ENCODE results near the gene GAP43. TPM values are rescaled to one million over a fixed set of nuclear protein-coding genes. Genes with fewer than 3 reads are reported as not detected.

GAP43 gene
- total and polyA plus RNA-seq, 12 donors = 0.32 to 23.2 (median 0.74) TPM; not detected in 3

DNA sequence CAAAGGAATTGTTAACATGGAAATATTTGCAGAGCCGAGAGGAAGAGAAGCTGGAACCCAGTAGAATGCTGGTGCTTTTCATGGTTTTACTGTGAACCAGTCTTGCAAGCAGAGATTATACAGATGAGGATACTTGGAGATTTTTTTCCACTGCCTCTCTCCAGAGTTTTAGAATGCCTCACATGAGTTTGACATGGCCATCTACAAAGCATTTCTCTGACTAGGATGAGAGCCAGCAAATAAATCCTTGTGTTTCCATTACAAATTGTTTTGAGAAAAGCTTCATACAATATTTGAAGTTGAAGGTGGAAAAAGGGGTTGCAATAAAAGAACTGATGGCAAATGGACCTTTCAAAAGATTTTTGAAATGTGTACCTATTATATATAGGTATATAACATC lies 45.0 kb upstream of the GAP43 start:
- Histone ChIP-seq H3K9me3 (replicated peaks in 1 of 3) (no peaks in the 10 kb centered on the region), H3K27ac (no peak overlapping the region), H3K4me1 (replicated peaks in 1 of 2) (no peaks in the 10 kb centered on the region), H3K4me3 (no peak overlapping the region), H3K27me3 (no peaks in the 10 kb centered on the region), H3K36me3 (replicated peaks in 1 of 2) (no peaks in the 10 kb centered on the region)
- intact Hi-C loops (cut with DNase I) = no loop called here
- TF ChIP-seq CTCF (IDR thresholded peaks at IDR 0.05) (no peak), POLR2A (IDR thresholded peaks at IDR 0.05) (no peak)
- WGBS, 4 donors = 82 to 89% (median 84%) methylated on average over 1 of the region's 1 CpG
- no peak for DNase-seq

DNA sequence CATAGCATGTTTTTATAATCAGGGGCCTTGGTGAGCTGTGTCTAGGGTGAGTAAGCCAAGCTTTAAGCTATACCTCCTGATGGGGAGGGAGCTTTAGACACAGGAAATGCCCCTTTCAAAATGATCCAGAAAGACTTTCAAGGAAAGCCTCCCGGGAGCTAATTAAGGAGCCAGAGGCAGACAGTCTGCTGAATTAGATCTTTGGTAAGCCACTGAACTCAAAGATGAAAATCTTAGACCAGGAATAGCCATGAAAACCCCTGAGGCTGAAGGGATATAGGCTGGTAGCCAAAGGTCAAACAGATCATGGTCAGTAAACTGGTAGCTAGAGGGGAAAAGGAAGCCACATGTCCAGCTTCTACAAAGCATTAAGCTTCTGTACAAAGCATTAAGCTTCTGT lies 42.7 kb upstream of the GAP43 start:
- 64 to 77% (median 69%) methylated on average over 1 of the region's 1 CpG for WGBS, 4 donors
- no peak overlapping the region for H3K27ac ChIP-seq
- intact Hi-C loops (cut with DNase I) = no loop called here
- no peaks in the 10 kb centered on the region for H3K4me1 ChIP-seq (replicated peaks in 1 of 2)
- no peaks in the 10 kb centered on the region for H3K27me3 ChIP-seq
- H3K36me3 ChIP-seq (replicated peaks in 1 of 2) = no peaks in the 10 kb centered on the region
- TF ChIP-seq POLR2A (IDR thresholded peaks at IDR 0.05) (no peak), CTCF (IDR thresholded peaks at IDR 0.05) (no peak)
- H3K4me3 ChIP-seq = no peak overlapping the region
- H3K9me3 ChIP-seq (replicated peaks in 1 of 3) = no peaks in the 10 kb centered on the region
- DNase-seq = no peak

GRCh38 chr3:115581362-115582135 lies 41.8 kb upstream of the GAP43 start:
- WGBS, 4 donors = 80 to 92% (median 87%) methylated on average over 8 of the region's 8 CpGs
- intact Hi-C loops (cut with DNase I) = no loop called here
- no peaks in the 10 kb centered on the region for H3K4me1 ChIP-seq (replicated peaks in 1 of 2)
- DNase-seq = peak in 1 of 7 donors; percentile 21
- no peaks in the 10 kb centered on the region for H3K36me3 ChIP-seq (replicated peaks in 1 of 2)
- H3K4me3 ChIP-seq = no peak overlapping the region
- no peaks in the 10 kb centered on the region for H3K27me3 ChIP-seq
- H3K9me3 ChIP-seq (replicated peaks in 1 of 3) = no peaks in the 10 kb centered on the region
- TF ChIP-seq POLR2A (IDR thresholded peaks at IDR 0.05) = no peak
- TF ChIP-seq CTCF (IDR thresholded peaks at IDR 0.05) = no peak
- H3K27ac ChIP-seq = no peak overlapping the region

DNA sequence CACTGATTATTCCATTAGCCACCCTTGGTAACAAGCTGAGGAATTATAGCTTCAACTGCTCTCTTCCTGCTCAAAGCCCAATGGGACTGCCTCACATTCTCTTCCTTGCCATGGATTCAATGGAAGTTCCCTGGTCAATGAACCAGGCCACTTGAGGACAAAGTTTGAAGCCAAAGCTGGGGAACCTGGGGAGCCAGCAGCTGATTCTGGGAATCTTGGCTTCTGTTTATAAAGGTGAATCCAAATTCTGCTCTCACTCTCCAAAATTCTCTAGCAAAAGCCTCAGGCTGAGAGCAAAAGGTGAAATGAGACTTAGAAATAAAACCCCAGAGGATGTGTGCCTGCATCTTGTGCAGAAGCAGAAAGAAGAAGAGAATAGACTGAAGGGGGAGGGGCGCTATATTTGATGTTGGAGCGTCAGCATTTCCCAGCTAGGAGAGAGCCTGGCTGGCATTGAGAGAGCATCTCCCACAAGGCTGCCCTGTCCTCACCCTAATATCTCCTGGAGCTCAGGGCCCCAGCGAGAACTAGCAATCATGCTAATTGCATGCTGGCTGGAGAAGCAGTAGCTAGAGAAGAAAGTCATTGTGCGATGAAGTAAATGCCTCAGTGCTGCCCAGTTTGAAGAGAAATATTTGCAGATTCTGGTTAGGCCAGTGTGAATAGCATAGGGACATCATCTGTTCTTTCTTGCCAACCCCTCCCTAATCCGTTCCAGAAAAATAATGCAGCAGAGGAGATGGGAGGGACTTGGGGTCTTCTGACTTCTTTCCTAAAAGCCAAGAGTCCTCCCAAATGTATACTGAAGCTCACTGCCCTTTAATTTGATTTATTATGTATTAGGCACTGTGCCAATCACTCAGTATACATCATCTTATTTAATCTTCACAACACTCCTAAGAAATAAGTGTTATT lies 34.9 kb upstream of the GAP43 start:
- intact Hi-C loops (cut with DNase I) = no loop called here
- no peaks in the 10 kb centered on the region for H3K9me3 ChIP-seq (replicated peaks in 1 of 3)
- H3K27ac ChIP-seq = no peak overlapping the region
- no peak for DNase-seq
- WGBS, 4 donors = 72 to 82% (median 79%) methylated on average over 5 of the region's 5 CpGs
- TF ChIP-seq POLR2A (IDR thresholded peaks at IDR 0.05) (no peak), CTCF (IDR thresholded peaks at IDR 0.05) (no peak)
- H3K4me3 ChIP-seq = no peak overlapping the region
- no peaks in the 10 kb centered on the region for H3K36me3 ChIP-seq (replicated peaks in 1 of 2)
- no peaks in the 10 kb centered on the region for H3K27me3 ChIP-seq
- no peaks in the 10 kb centered on the region for H3K4me1 ChIP-seq (replicated peaks in 1 of 2)

Data from adrenal gland (tissue), 12 donors.